Myocyte (in vitro differentiated cells): ENCODE measurements around the gene GMDS. TPM values are rescaled to one million over a fixed set of nuclear protein-coding genes. Genes with fewer than 3 reads are reported as not detected.

Experiments
- DNase-seq: peaks from one replicate; pipeline ENCODE4 v3.0.0-alpha.2; 2012; ENCODE audit warnings: low read depth
- total RNA-seq: library from RNA; depleted of rRNA; stranded (reverse); fragments of >200 nt; gene quantifications from 2 replicates; pipeline ENCODE4 v1.2.3, GENCODE V29; 2014

GMDS gene
- total RNA-seq, 1 donor from 2014 or later: 9.3 TPM

- DNase-seq: no peak
Observed at GRCh38 chr6:2181567-2181966, 63.8 kb downstream of the GMDS start.

DNA sequence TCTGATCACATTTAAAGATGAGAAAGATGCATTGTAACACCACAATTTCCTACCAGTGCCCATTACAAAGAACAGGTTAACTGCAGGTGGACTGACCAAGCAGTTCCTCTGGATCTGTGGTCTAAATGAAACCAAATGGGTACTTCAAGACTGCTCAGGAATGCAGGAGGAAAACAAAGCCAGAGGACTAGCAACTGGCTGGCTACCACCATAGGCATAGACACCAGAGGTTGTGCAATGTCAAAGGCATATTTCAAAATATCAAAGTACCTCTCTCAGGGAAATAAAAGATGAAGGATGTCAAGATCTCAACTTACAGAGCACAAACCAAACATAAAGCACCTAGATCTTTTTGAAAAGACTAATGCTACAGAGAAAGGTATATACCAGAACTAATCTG lies 65.5 kb downstream of the GMDS start:
- DNase-seq: no peak

- no peak for DNase-seq
Observed at GRCh38 chr6:2179241-2179640, 66.2 kb downstream of the GMDS start.

- DNase-seq: no peak
Observed at GRCh38 chr6:2178125-2178524, 67.3 kb downstream of the GMDS start.

DNA sequence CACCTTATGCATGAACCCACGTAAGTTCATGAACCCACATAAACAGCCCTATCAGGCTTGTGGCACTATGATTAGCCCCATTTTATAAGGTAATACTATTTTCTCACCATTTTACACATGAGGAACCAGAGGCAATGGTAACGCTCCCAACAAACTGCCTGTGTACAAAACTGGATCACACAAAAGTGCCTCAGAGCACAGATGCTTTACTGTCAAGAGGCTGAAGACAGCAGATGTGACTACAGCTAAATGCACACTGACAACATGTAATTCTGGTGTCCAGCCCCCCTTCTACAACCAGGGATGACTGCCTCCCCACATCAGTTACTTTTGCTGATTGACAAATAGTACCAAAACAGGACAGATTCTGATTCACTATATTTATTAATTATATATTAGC lies 69.6 kb downstream of the GMDS start:
- no peak for DNase-seq

GRCh38 chr6:2173203-2173961 lies 72.0 kb downstream of the GMDS start:
- DNase-seq: no peak

DNA sequence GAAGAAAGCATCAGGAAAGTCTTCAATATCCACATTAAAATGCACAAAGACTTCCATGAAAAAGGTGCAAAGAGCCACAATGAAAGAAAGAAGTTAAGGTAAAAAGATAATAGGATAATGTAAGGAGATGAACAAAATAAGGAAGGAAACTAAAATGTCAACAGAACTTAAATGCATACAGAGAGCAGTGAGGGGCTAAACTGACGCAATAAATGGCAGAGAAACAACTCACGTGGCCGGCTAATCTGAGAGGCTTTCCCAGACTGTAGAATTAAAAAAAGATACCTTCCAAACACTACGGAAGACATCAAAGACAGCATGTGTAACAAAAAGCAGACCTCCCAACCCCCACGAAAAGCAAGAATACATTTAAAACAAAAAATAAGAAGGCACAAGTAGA lies 73.7 kb downstream of the GMDS start:
- no peak for DNase-seq

- DNase-seq: peak; percentile 25
Observed at GRCh38 chr6:2168480-2168879, 76.9 kb downstream of the GMDS start.

GRCh38 chr6:2166717-2167116 lies 78.7 kb downstream of the GMDS start:
- DNase-seq: no peak

DNA sequence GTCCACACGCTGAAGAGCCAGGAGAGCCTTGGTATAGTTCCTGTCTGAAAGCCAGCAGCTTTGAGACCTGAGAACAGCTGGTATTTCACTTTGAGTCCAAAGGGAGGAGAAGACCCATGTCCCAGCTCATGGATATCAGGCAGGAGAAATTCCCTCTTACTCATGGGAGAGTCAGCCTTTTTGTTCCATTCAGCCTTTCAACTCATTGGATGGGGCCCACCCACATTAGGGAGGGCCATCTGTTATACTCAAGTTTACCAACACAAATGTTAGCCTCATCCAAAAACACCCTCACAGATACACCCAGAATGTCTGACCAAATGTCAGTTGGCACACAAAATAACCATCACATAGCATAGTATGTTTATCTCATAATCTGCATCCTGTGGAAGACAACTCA lies 80.1 kb downstream of the GMDS start:
- peak; percentile 40 for DNase-seq

DNA sequence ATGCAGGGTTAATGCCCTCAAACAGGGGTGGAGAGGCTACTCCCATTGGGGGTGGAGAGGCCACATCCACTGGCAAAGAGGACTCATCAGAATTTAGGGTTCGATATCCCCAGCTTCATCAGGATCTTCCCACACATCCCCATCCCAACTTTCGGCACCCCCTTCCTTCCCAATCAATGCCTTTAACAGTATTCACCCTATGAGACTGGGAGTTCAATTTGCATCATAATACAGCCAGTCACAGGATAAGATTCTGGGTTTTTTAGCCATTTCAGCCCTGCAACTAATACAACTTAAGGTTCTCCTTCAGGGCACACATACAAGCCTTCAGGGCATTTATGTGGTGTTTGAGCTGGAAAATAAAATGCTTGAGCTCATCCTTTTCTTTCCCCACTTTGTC lies 80.9 kb downstream of the GMDS start:
- DNase-seq: no peak

GRCh38 chr6:2162079-2162445 lies 83.3 kb downstream of the GMDS start:
- no peak for DNase-seq

- no peak for DNase-seq
Observed at GRCh38 chr6:2158596-2159271, 86.7 kb downstream of the GMDS start.

GRCh38 chr6:2157441-2158127 lies 87.8 kb downstream of the GMDS start:
- peak; percentile 40 for DNase-seq

DNA sequence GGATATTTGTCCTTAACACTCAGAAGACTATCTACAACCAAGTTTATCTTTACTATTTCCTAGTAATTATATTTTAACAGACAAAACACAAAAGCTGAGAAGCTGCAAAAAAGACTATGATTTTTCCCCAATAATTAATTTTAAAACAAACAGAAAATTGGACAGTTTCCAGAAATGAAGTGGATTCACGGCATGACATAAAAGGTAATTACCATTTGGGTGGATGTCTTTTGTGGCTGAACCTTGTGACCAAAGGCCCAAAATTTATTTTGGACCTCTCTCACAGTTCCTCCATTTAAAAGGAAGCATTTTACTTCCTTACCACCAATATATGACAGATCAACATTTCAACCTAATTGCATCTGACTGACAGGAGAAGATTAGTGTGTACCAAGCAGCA lies 90.2 kb downstream of the GMDS start:
- no peak for DNase-seq

GRCh38 chr6:2149361-2150006 lies 95.9 kb downstream of the GMDS start:
- no peak for DNase-seq

- DNase-seq: no peak
Observed at GRCh38 chr6:2148748-2149147, 96.7 kb downstream of the GMDS start.

GRCh38 chr6:2147766-2148448 lies 97.5 kb downstream of the GMDS start:
- DNase-seq: no peak

DNA sequence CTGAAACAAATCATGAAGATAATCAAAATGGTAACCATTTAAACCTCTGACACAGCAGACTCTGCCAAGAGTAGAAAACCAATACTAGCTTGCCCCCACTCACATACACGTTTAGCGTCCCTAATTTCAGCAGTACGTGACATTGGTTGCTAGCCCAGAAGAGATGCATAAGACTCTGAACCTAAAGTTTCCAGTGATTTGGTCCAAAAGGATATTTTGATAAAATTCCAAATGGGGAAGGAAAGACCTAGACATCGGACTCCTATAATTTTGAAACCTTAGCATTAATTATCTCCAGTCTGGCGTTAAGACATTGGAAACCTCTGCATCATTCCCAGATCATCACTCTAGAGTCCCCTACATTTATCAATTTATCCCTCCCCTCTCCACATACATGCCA lies 98.1 kb downstream of the GMDS start:
- no peak for DNase-seq

DNA sequence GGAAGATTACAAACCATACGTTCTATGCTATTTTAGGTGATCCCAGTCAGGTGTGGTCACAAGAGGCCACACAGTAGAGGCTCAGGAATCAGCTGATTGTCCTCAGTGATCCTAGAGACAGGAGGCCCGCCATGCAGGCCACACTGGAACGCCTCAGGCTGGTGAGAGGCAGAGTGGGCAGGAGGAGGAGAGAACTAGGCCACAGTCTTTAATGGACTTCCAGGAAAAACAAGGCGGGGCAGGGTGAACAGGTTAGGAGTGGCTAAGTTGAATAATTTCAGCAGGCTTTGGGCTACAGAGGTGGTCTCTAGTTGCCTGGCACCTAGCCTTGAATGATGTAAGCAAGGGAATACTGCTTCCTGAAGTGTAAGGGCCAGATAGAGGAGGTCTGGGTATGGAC lies 101.2 kb downstream of the GMDS start:
- no peak for DNase-seq

DNA sequence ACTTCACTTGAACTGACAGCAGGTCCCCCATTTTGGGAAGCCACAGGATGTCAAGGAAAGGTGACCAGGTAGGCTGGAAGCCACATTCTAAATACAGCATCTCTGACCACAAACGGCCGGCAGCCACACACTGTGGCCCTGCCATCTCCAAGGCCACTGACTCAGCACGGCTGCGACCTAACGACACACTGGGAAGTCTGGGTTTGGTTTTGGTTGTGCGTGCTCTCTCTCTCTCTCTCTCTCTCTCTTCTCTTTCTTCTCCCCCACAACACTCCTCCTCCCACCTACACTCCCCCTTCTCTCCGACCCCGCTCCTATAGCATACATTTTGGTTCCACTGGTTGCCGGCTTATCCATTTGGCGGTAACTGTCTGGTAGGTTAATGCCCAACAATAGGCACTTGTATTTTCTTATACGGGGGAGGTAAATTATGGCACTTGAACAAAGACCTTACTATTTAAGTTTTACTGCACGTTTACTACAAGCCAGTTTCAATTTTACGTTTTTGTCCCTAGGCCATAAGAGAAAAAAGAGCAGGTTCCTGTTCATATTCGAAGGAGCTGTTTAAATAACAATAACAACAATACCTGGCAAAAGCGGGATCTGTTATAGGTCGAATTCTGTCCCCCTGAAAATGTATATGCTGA lies 103.6 kb downstream of the GMDS start:
- no peak for DNase-seq
